Calu3 (cell line): ENCODE measurements around the gene OPN1MW. TPM values are rescaled to one million over a fixed set of nuclear protein-coding genes. Genes with fewer than 3 reads are reported as not detected.
A peak's percentile ranks its signal among the peaks of the same experiment; 100 is the strongest.
"Not testable (repeated sequence)": the region's sequence is repeated elsewhere in the genome, so short reads cannot be mapped to it uniquely, and the experiment has no call there.

Experiments used
- Bru-seq: library from RNA; stranded (reverse); fragments of 400-500 nt; gene quantifications from one replicate; lab custom pipeline; 2021; lab: Mats Ljungman, UMichigan
- BruChase-seq, 2 experiments: library from RNA; stranded (reverse); fragments of 400-500 nt; gene quantifications; one replicate each; lab custom pipeline; 2021; lab: Mats Ljungman, UMichigan
- BruUV-seq: library from RNA; stranded (reverse); fragments of 400-500 nt; replicated peaks from 2 replicates; lab custom pipeline; 2021; lab: Mats Ljungman, UMichigan
- CTCF ChIA-PET: fragments of 300-600 bp; sonication (Branson Sonifier 250); formaldehyde crosslinking; loops from one replicate; lab custom pipeline; 2022; ENCODE audit warnings: antibody characterized with exemption; lab: Charles Lee
- DNase-seq: peaks from one replicate; pipeline ENCODE4 v3.0.0; 2022
- H3K27ac Mint-ChIP-seq: one replicate; pipeline ENCODE4 v1.8.0; 2022; ENCODE audit warnings: mixed read lengths; ENCODE audit not compliant: unreplicated experiment
- H3K27me3 Mint-ChIP-seq: one replicate; pipeline ENCODE4 v1.8.0; 2022; ENCODE audit warnings: mixed read lengths; ENCODE audit not compliant: unreplicated experiment
- H3K36me3 Mint-ChIP-seq: one replicate; pipeline ENCODE4 v1.8.0; 2022; ENCODE audit warnings: mild to moderate bottlenecking, moderate library complexity, mixed read lengths; ENCODE audit not compliant: insufficient read depth, unreplicated experiment
- H3K4me1 Mint-ChIP-seq: one replicate; pipeline ENCODE4 v1.8.0; 2022; ENCODE audit warnings: mild to moderate bottlenecking, low read depth, mixed read lengths; ENCODE audit not compliant: unreplicated experiment
- H3K4me3 Mint-ChIP-seq: one replicate; pipeline ENCODE4 v1.8.0; 2022; ENCODE audit warnings: mild to moderate bottlenecking, low read depth, moderate library complexity, mixed read lengths; ENCODE audit not compliant: unreplicated experiment
- H3K9me3 Mint-ChIP-seq: one replicate; pipeline ENCODE4 v1.8.0; 2022; ENCODE audit warnings: low read depth, mixed read lengths; ENCODE audit not compliant: unreplicated experiment
- intact Hi-C: fragments of 100-400 bp; cut with micrococcal nuclease; formaldehyde crosslinking; loops from one replicate; pipeline ENCODE4 v1.10.0; 2022; ENCODE audit not compliant: unreplicated experiment
- long read RNA-seq: library from polyadenylated mRNA; stranded (forward); transcript quantifications from one replicate; pipeline ENCODE4 v2.0.0, GENCODE V29; 2022
- total RNA-seq: library from RNA; stranded (reverse); gene quantifications from 2 replicates; pipeline ENCODE4 v1.2.3, GENCODE V29; 2022
- TF ChIP-seq, protein P1 (sequence below): fragments of 200-600 bp; IDR thresholded peaks from one replicate; pipeline ENCODE4 v1.8.0; 2022; ENCODE audit warnings: antibody characterized with exemption; ENCODE audit not compliant: unreplicated experiment

The OPN1MW gene
- not detected in 2 replicates for total RNA-seq
- Bru-seq, nascent RNA = not detected
- BruChase-seq, experiment 1, labeled RNA remaining after a 6-hour chase = not detected
- BruChase-seq, experiment 2, labeled RNA remaining after a 2-hour chase = not detected
- long read RNA-seq = 0 reads

DNA sequence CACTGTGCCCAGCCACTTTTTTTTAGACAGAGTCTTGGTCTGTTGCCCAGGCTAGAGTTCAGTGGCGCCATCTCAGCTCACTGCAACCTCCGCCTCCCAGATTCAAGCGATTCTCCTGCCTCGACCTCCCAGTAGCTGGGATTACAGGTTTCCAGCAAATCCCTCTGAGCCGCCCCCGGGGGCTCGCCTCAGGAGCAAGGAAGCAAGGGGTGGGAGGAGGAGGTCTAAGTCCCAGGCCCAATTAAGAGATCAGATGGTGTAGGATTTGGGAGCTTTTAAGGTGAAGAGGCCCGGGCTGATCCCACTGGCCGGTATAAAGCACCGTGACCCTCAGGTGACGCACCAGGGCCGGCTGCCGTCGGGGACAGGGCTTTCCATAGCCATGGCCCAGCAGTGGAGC lies at the start of gene OPN1MW:
TSS of gene OPN1MW (plus strand) at position 301 of the 400 bp plus-strand sequence. CDS start at position 383, 82 bp downstream.
- H3K27ac Mint-ChIP-seq, H3K36me3 Mint-ChIP-seq: not testable (repeated sequence)

DNA sequence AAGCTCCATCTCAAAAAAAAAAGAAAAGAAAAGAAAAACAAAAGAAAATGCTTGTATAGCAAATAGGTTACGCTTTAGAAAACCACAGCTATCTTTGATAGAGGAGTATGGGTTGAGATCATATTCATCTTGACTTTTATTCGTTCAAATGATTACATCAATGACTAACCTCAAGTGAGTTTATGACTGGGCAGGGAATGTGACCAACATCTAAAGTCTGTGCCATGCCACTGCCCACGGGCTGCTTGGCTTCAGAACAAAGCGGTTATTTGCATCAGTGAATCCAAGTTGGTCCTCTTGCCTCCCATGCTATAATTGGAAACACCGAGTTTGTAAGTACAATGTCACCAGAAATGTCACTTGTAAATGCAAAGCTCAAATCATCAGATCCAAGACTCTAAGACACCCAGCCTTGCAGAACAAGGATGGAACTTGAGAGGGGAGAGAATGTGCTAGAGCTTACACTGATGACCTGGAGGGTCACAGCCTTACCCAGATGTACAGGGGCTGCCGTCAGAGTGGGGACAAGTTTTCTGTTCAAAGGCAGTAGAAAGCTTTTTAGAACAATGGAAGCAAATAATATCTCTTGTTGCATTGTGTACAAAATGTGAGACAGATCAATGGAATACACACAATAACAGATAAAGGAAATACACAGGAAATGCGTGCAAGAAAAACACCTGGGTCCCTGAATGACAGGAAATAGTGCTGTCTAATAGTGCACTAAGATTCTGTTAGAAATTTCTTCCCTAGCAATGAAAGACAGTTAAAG lies 46.8 kb upstream of the OPN1MW start:
- Mint-ChIP-seq H3K27me3 (no peaks in the 10 kb centered on the region), H3K9me3 (no peaks in the 10 kb centered on the region), H3K4me3 (peak overlapping the region; percentile 72), H3K27ac (no peak overlapping the region), H3K36me3 (peaks cover 5% of the 10 kb centered on the region), H3K4me1 (peaks cover 11% of the 10 kb centered on the region)
- intact Hi-C loops = no loop called here
- CTCF ChIA-PET = interaction anchor here (1.0 kb wide), 1 partner anchor 175 kb away, joined by 4 read pairs; no protein-coding TSS in a partner anchor
- BruUV-seq = no TSS peak
- no peak for DNase-seq
- TF ChIP-seq, protein P1, sequence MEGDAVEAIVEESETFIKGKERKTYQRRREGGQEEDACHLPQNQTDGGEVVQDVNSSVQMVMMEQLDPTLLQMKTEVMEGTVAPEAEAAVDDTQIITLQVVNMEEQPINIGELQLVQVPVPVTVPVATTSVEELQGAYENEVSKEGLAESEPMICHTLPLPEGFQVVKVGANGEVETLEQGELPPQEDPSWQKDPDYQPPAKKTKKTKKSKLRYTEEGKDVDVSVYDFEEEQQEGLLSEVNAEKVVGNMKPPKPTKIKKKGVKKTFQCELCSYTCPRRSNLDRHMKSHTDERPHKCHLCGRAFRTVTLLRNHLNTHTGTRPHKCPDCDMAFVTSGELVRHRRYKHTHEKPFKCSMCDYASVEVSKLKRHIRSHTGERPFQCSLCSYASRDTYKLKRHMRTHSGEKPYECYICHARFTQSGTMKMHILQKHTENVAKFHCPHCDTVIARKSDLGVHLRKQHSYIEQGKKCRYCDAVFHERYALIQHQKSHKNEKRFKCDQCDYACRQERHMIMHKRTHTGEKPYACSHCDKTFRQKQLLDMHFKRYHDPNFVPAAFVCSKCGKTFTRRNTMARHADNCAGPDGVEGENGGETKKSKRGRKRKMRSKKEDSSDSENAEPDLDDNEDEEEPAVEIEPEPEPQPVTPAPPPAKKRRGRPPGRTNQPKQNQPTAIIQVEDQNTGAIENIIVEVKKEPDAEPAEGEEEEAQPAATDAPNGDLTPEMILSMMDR = no peak

More for the DNA sequence above, at the start of gene OPN1MW:
- H3K9me3 Mint-ChIP-seq, intact Hi-C loops, CTCF ChIA-PET, DNase-seq, BruUV-seq, H3K4me3 Mint-ChIP-seq, H3K27me3 Mint-ChIP-seq, H3K4me1 Mint-ChIP-seq: not testable (repeated sequence)

DNA sequence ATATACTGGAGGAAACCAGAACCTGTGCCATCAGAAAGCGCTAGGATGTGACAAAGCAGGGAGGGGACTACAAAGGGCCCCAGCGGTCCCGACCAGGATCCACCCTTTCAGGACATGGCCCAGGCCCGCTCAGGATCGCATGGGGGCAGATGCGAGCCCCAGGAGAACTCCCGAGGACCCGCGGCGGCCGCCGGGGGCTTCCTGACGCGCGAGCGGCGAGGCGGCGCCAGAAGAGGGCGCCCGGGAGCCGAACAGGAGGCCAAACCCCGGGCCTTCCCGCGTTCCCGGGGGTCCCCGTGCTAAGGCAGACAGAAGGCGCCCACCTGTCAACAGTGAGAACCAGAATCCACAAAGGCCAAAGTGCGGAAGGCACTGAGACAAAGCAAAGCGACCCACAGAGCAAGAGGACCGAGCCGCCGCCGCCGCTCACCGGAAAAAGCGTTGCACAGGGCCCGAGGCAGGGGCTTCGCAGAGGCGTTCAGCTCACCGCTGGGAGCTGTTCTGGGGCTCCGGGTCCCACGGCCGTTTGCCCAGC lies 45.7 kb upstream of the OPN1MW start:
- no peaks in the 10 kb centered on the region for H3K27me3 Mint-ChIP-seq
- TF ChIP-seq, protein P1 = peak; percentile 85
- H3K4me3 Mint-ChIP-seq = peak overlapping the region; percentile 72
- peaks cover 5% of the 10 kb centered on the region for H3K36me3 Mint-ChIP-seq
- peak; percentile 80 for DNase-seq
- BruUV-seq = no TSS peak
- H3K9me3 Mint-ChIP-seq = no peaks in the 10 kb centered on the region
- peaks cover 11% of the 10 kb centered on the region for H3K4me1 Mint-ChIP-seq
- no peak overlapping the region for H3K27ac Mint-ChIP-seq
- CTCF ChIA-PET = interaction anchor here (1.0 kb wide), 2 partner anchors 13 to 15 kb away, joined by 3 read pairs; no protein-coding TSS in a partner anchor
- intact Hi-C loops = no loop called here

DNA sequence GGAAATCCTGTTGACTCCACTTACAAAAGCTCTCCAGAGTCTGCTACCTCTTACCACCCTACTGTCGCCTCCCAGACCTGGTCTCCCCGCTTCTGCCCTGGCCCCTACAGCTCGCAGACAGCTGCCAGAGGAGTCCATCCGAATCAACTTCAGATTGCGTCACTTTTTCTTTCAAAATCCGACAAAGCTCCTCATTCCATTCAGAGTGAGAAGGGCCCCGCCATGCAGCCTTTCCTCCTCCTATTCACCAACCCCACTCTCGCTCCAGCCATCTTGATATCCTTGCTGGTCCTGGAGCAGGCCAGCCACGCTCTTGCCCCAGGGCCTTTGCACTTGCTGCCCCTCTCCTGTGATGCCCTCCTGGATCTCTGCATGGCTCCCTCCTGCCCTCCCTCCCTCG lies 43.5 kb upstream of the OPN1MW start:
- TF ChIP-seq, protein P1 = no peak
- H3K27ac Mint-ChIP-seq = no peak overlapping the region
- H3K4me1 Mint-ChIP-seq = peaks cover 11% of the 10 kb centered on the region
- H3K4me3 Mint-ChIP-seq = no peak overlapping the region
- no peaks in the 10 kb centered on the region for H3K9me3 Mint-ChIP-seq
- DNase-seq = no peak
- CTCF ChIA-PET = no interaction called here
- intact Hi-C loops = no loop called here
- no peaks in the 10 kb centered on the region for H3K27me3 Mint-ChIP-seq
- peaks cover 5% of the 10 kb centered on the region for H3K36me3 Mint-ChIP-seq
- no TSS peak for BruUV-seq
